OCI-LY1 (cell line): Measurements from ENCODE around the gene RAB24.

Source experiments
- H2AFZ ChIP-seq: fragments of 200-600 bp; sonication (generic), shearing (Covaris generic); 2 replicates; pipeline ENCODE4 v1.6.0; 2014; ENCODE audit warnings: antibody characterized with exemption, mild to moderate bottlenecking, low read length
- H3F3A ChIP-seq: fragments of 200-600 bp; sonication (generic), shearing (Covaris generic); 2 replicates; pipeline ENCODE4 v1.6.0; 2014; ENCODE audit warnings: mild to moderate bottlenecking, antibody characterized with exemption, low read length, moderate library complexity; ENCODE audit not compliant: insufficient read depth
- H3K27ac ChIP-seq: fragments of 200-600 bp; sonication (generic); 2 replicates; pipeline ENCODE4 v1.5.1; 2014; ENCODE audit warnings: low read length, mixed run types, mild to moderate bottlenecking, low read depth; ENCODE audit not compliant: poor library complexity, severe bottlenecking
- H3K27me3 ChIP-seq: fragments of 200-600 bp; sonication (generic); 2 replicates; pipeline ENCODE4 v1.6.0; 2014; ENCODE audit warnings: antibody characterized with exemption, mild to moderate bottlenecking, low read length, moderate library complexity; ENCODE audit not compliant: insufficient read depth
- H3K36me3 ChIP-seq: fragments of 200-600 bp; sonication (generic); 2 replicates; pipeline ENCODE4 v1.6.1; 2014; ENCODE audit warnings: mild to moderate bottlenecking, antibody characterized with exemption, low read length, moderate library complexity, mixed read lengths; ENCODE audit not compliant: insufficient read depth
- H3K4me1 ChIP-seq: fragments of 200-600 bp; sonication (generic); 2 replicates; pipeline ENCODE4 v1.5.1; 2014; ENCODE audit warnings: mild to moderate bottlenecking, low read length, moderate library complexity; ENCODE audit not compliant: insufficient read depth, severe bottlenecking
- H3K4me2 ChIP-seq: fragments of 200-600 bp; sonication (generic), shearing (Covaris generic); 2 replicates; pipeline ENCODE4 v1.6.1; 2014; ENCODE audit warnings: low read length
- H3K4me3 ChIP-seq: fragments of 200-600 bp; sonication (generic); 2 replicates; pipeline ENCODE4 v1.5.1; 2014; ENCODE audit warnings: low read length, low read depth, mild to moderate bottlenecking, mixed read lengths; ENCODE audit not compliant: poor library complexity, severe bottlenecking
- H3K79me2 ChIP-seq: fragments of 200-600 bp; shearing (Covaris generic); 2 replicates; pipeline ENCODE4 v1.6.1; 2016; ENCODE audit warnings: mixed run types, low read length, mixed read lengths; ENCODE audit not compliant: insufficient read depth
- H3K9ac ChIP-seq: fragments of 200-600 bp; sonication (generic), shearing (Covaris generic); 2 replicates; pipeline ENCODE4 v1.6.1; 2014; ENCODE audit warnings: mild to moderate bottlenecking, low read length, mixed read lengths
- H3K9me2 ChIP-seq: fragments of 200-600 bp; sonication (generic), shearing (Covaris generic); 2 replicates; pipeline ENCODE4 v1.6.1; 2014; ENCODE audit warnings: low read depth, mild to moderate bottlenecking, low read length, mixed read lengths
- H3K9me3 ChIP-seq: fragments of 200-600 bp; shearing (Covaris generic); 2 replicates; pipeline ENCODE4 v1.6.1; 2014; ENCODE audit warnings: low read length, mixed read lengths
- H4K20me1 ChIP-seq: fragments of 200-600 bp; sonication (generic), shearing (Covaris generic); 2 replicates; pipeline ENCODE4 v1.6.0; 2016; ENCODE audit warnings: mild to moderate bottlenecking, low read length; ENCODE audit not compliant: insufficient read depth
- CTCF ChIP-seq: fragments of 200-600 bp; sonication (generic), shearing (Covaris generic); IDR thresholded peaks from 2 replicates; pipeline ENCODE4 v1.5.1; 2017; ENCODE audit warnings: mild to moderate bottlenecking, antibody characterized with exemption, low read length, moderate library complexity, mixed read lengths
- EZH2 ChIP-seq: fragments of 200-600 bp; sonication (generic), shearing (Covaris generic); IDR thresholded peaks from 2 replicates; pipeline ENCODE4 v1.8.0; 2017; ENCODE audit warnings: borderline replicate concordance, mixed run types, mild to moderate bottlenecking, antibody characterized with exemption, low read length, moderate library complexity, mixed read lengths

RAB24 gene

GRCh38 chr5:177312649-177313181 lies 9.2 kb upstream of the RAB24 start:
- Histone ChIP-seq H3K9me3 (no peaks in the 10 kb centered on the region), H3F3A (no peaks in the 10 kb centered on the region), H3K79me2 (no peaks in the 10 kb centered on the region), H3K4me3 (peak overlapping the region; percentile 87), H4K20me1 (no peaks in the 10 kb centered on the region), H3K4me2 (peak overlapping the region; percentile 97), H3K9me2 (no peaks in the 10 kb centered on the region), H2AFZ (no peak overlapping the region), H3K36me3 (peaks cover 14% of the 10 kb centered on the region; the same call in 1 of the 2 replicates), H3K9ac (peak overlapping the region; percentile 88), H3K27me3 (no peaks in the 10 kb centered on the region), H3K27ac (peak overlapping the region; percentile 93), H3K4me1 (peaks cover 42% of the 10 kb centered on the region)
- TF ChIP-seq CTCF (peak; percentile 49), EZH2 (no peak)

- H3K4me3 ChIP-seq, result peak within 1 kb of the TSS; percentile 87
- no peaks in the 10 kb centered on the region for H4K20me1 ChIP-seq
- H3K27me3 ChIP-seq, result no peaks in the 10 kb centered on the region
- H2AFZ ChIP-seq, result no peak within 1 kb of the TSS
- TF ChIP-seq EZH2 (no peak), CTCF (no peak)
- H3K9me3 ChIP-seq, result no peaks in the 10 kb centered on the region
- peaks cover 42% of the 10 kb centered on the region for H3K4me1 ChIP-seq
- peak within 1 kb of the TSS; percentile 93 for H3K27ac ChIP-seq
- no peaks in the 10 kb centered on the region for H3K79me2 ChIP-seq
- H3K9me2 ChIP-seq, result no peaks in the 10 kb centered on the region
- peaks cover 21% of the 10 kb centered on the region for H3K36me3 ChIP-seq
- peak within 1 kb of the TSS; percentile 89 for H3K9ac ChIP-seq
- H3F3A ChIP-seq, result no peaks in the 10 kb centered on the region
- H3K4me2 ChIP-seq, result peak within 1 kb of the TSS; percentile 97
Measured at GRCh38 chr5:177311723-177312648, 8.5 kb upstream of the RAB24 start, which contains the start of gene MXD3. TSS of gene MXD3 (minus strand) at chr5:177311898. CDS start at chr5:177311830, 68 bp downstream.

GRCh38 chr5:177311392-177311722 lies 7.8 kb upstream of the RAB24 start:
- no peaks in the 10 kb centered on the region for H3K9me3 ChIP-seq
- H3K4me1 ChIP-seq, result peaks cover 42% of the 10 kb centered on the region
- no peaks in the 10 kb centered on the region for H3K79me2 ChIP-seq
- H3K9me2 ChIP-seq, result no peaks in the 10 kb centered on the region
- H3K36me3 ChIP-seq, result peaks cover 27% of the 10 kb centered on the region
- no peak overlapping the region for H2AFZ ChIP-seq
- H3F3A ChIP-seq, result no peaks in the 10 kb centered on the region
- no peaks in the 10 kb centered on the region for H4K20me1 ChIP-seq
- H3K9ac ChIP-seq, result peak overlapping the region; percentile 89
- H3K27me3 ChIP-seq, result no peaks in the 10 kb centered on the region
- H3K4me3 ChIP-seq, result peak overlapping the region; percentile 87
- TF ChIP-seq EZH2 (no peak), CTCF (no peak)
- H3K4me2 ChIP-seq, result peak overlapping the region; percentile 97
- peak overlapping the region; percentile 80 for H3K27ac ChIP-seq
